ES-I3 (cell line): ENCODE results near the gene SRC.

ENCODE experiments used
- H3K36me3 ChIP-seq: 2 replicates; pipeline ENCODE4 v1.6.1; 2013; ENCODE audit warnings: mild to moderate bottlenecking, low read length, control low read depth, moderate library complexity; ENCODE audit not compliant: insufficient read depth
- H3K4me1 ChIP-seq: 2 replicates; pipeline ENCODE4 v1.6.1; 2013; ENCODE audit warnings: mild to moderate bottlenecking, control low read depth, low read length; ENCODE audit not compliant: insufficient read depth
- H3K9ac ChIP-seq: 2 replicates; pipeline ENCODE4 v1.6.1; 2013; ENCODE audit warnings: low read depth, mild to moderate bottlenecking, low read length, moderate library complexity
- H3K9me3 ChIP-seq: 2 replicates; pipeline ENCODE4 v1.6.1; 2013; ENCODE audit warnings: mild to moderate bottlenecking, low read length, moderate library complexity; ENCODE audit not compliant: control insufficient read depth, insufficient read depth

Gene SRC

GRCh38 chr20:37398750-37399621, 53.0 kb downstream of the SRC start:
- H3K36me3 ChIP-seq, result no peaks in the 10 kb centered on the region
- no peak overlapping the region for H3K9ac ChIP-seq
- no peaks in the 10 kb centered on the region for H3K9me3 ChIP-seq
- H3K4me1 ChIP-seq, result peaks cover 27% of the 10 kb centered on the region

DNA sequence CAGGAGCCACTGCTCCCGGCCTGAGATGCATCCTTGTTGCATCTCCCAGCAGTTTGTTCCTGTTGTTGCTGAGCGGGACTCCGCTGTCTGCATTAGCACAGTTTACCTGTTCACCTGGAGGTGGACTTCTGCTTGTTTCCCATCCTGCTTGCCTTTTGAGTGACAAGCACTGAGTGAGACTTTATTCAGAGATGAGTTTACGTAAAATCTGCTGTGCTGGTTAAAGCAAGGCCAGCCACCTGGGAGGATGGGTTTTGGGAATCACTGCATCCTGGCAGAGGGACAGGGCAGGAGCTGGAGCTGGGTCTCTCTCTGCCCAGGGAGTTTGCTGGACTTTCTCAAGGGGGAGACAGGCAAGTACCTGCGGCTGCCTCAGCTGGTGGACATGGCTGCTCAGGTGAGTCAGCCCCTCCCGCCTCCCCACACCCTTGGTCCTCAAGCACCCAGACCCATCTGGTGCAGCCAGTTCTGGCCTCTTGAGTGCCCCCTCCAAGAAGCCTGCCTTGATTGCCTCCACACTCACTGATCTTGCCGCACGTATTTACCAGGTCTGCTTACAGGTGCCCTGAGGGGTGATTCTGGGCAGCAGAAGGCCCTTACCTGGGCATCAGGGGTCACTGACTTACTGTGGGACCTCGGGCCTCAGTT, 55.5 kb downstream of the SRC start:
- Histone ChIP-seq H3K36me3 (no peaks in the 10 kb centered on the region), H3K4me1 (peaks cover 13% of the 10 kb centered on the region), H3K9ac (no peak overlapping the region)

GRCh38 chr20:37401930-37402675, 56.2 kb downstream of the SRC start:
- no peaks in the 10 kb centered on the region for H3K36me3 ChIP-seq

More for the DNA sequence above, 55.5 kb downstream of the SRC start:
- no peaks in the 10 kb centered on the region for H3K9me3 ChIP-seq

DNA sequence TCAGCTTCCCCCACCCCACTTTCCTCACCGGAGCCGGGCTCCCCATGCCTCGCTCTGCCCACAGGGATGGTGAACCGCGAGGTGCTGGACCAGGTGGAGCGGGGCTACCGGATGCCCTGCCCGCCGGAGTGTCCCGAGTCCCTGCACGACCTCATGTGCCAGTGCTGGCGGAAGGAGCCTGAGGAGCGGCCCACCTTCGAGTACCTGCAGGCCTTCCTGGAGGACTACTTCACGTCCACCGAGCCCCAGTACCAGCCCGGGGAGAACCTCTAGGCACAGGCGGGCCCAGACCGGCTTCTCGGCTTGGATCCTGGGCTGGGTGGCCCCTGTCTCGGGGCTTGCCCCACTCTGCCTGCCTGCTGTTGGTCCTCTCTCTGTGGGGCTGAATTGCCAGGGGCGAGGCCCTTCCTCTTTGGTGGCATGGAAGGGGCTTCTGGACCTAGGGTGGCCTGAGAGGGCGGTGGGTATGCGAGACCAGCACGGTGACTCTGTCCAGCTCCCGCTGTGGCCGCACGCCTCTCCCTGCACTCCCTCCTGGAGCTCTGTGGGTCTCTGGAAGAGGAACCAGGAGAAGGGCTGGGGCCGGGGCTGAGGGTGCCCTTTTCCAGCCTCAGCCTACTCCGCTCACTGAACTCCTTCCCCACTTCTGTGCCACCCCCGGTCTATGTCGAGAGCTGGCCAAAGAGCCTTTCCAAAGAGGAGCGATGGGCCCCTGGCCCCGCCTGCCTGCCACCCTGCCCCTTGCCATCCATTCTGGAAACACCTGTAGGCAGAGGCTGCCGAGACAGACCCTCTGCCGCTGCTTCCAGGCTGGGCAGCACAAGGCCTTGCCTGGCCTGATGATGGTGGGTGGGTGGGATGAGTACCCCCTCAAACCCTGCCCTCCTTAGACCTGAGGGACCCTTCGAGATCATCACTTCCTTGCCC, 57.4 kb downstream of the SRC start:
- no peaks in the 10 kb centered on the region for H3K9me3 ChIP-seq
- no peak overlapping the region for H3K9ac ChIP-seq
- peaks cover 17% of the 10 kb centered on the region; the same call in 1 of the 2 replicates for H3K4me1 ChIP-seq
- no peaks in the 10 kb centered on the region for H3K36me3 ChIP-seq

More at GRCh38 chr20:37401930-37402675, 56.2 kb downstream of the SRC start:
- H3K9ac ChIP-seq, result no peak overlapping the region
- no peaks in the 10 kb centered on the region for H3K9me3 ChIP-seq
- H3K4me1 ChIP-seq, result peaks cover 8% of the 10 kb centered on the region

GRCh38 chr20:37404461-37404890, 58.5 kb downstream of the SRC start:
- H3K36me3 ChIP-seq, result no peaks in the 10 kb centered on the region
- no peaks in the 10 kb centered on the region for H3K9me3 ChIP-seq
- H3K4me1 ChIP-seq, result peaks cover 19% of the 10 kb centered on the region; the same call in 1 of the 2 replicates
- no peak overlapping the region for H3K9ac ChIP-seq

GRCh38 chr20:37405351-37405897, 59.5 kb downstream of the SRC start:
- no peaks in the 10 kb centered on the region for H3K9me3 ChIP-seq
- no peaks in the 10 kb centered on the region for H3K36me3 ChIP-seq
- no peak overlapping the region for H3K9ac ChIP-seq
- peaks cover 19% of the 10 kb centered on the region; the same call in 1 of the 2 replicates for H3K4me1 ChIP-seq

GRCh38 chr20:37406010-37406998, 60.4 kb downstream of the SRC start:
- Histone ChIP-seq H3K4me1 (peaks cover 19% of the 10 kb centered on the region; the same call in 1 of the 2 replicates), H3K36me3 (no peaks in the 10 kb centered on the region), H3K9me3 (no peaks in the 10 kb centered on the region), H3K9ac (peak overlapping the region; percentile 37; the same call in 1 of the 2 replicates)

DNA sequence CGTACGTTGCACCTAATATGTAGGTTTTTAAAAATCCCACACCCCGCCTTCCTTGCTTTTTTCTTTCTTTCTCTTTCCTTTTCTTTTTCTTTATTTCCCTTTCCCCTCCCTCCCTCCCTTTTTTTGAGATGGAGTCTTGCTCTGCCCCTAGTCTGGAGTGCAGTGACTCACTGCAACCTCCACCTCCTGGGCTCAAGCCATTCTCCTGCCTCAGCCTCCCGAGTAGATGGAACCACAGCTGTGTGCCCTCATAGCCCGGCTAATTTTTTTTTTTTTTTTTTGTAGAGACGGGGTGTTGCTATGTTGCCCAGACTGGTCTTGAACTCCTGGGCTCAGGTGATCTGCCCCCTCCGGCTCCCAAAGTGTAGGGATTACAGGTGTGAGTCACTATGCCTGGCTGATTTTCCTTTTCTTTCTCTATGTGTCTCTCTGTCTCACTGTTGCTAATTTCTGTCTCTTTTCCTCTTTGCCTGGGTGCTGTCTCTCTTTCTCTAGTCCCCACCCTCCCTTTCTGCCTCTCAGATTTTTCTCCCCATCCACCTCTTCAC, 61.2 kb downstream of the SRC start:
- Histone ChIP-seq H3K36me3 (no peaks in the 10 kb centered on the region), H3K4me1 (peaks cover 23% of the 10 kb centered on the region), H3K9ac (peak overlapping the region; percentile 37; the same call in 1 of the 2 replicates), H3K9me3 (no peaks in the 10 kb centered on the region)

- Histone ChIP-seq H3K9me3 (no peaks in the 10 kb centered on the region), H3K9ac (no peak overlapping the region), H3K36me3 (no peaks in the 10 kb centered on the region), H3K4me1 (peaks cover 28% of the 10 kb centered on the region)
Observed at GRCh38 chr20:37407573-37408002, 61.6 kb downstream of the SRC start.

GRCh38 chr20:37408302-37409193, 62.6 kb downstream of the SRC start:
- peaks cover 31% of the 10 kb centered on the region for H3K4me1 ChIP-seq
- no peak overlapping the region for H3K9ac ChIP-seq
- no peaks in the 10 kb centered on the region for H3K36me3 ChIP-seq
- H3K9me3 ChIP-seq, result no peaks in the 10 kb centered on the region

DNA sequence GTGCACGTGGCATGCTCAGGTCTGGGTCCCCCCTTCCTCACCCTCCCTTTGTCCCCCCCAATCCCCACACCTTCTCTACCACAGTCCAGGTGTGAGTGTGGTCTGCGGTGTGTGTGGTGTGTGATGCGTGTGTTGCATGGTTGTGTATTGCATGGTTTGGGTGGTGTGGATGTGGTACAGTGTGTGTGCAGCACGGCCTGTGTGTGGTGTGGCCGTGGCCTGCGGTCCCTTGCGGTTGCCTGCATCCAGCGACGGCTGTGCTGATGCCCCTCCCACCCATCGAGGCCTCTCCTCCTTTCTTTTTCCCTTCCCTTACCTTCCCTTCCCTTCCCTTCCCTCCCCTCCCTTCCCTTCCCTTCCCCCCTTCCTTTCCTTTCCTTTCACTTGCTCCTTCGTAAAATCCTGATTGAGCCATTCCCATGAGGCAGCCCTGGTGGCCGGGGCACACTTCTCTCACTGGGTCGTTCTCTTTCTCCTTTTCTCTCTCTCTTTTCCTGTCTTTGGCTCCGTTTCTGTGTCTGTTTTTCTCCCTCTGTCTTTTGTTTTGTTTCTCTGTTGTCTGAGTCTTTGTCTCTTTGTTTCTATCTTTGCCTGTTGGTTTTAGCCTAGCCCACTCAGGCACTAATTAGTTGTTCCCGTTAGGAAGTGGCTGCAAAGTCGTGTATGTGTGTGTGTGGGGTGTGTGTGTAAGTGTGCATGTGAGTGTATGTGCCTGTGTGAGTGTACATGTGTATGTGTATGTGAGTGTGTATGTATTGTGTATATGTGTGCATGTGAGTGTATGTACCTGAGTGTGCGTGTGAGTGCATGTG, 65.7 kb downstream of the SRC start:
- peaks cover 27% of the 10 kb centered on the region for H3K4me1 ChIP-seq

More for the DNA sequence above, 65.7 kb downstream of the SRC start:
- no peaks in the 10 kb centered on the region for H3K9me3 ChIP-seq
- no peak overlapping the region; the same call in 1 of the 2 replicates for H3K9ac ChIP-seq
- H3K36me3 ChIP-seq, result no peaks in the 10 kb centered on the region
